Keratinocyte (primary cell): ENCODE results near the gene PLA2G2C. TPM values are rescaled to one million over a fixed set of nuclear protein-coding genes. Genes with fewer than 3 reads are reported as not detected.

Source experiments
- DNase-seq: peaks from one replicate; pipeline ENCODE4 v3.0.0-alpha.2; 2011; ENCODE audit warnings: low read depth, missing footprints, low spot score
- FAIRE-seq: peaks from 2 replicates; lab custom pipeline; 2011; peaks lifted over from hg19 to GRCh38; lab: Jason Lieb, UNC
- H2AFZ ChIP-seq: 2 replicates; pipeline ENCODE4 v1.6.0; 2012; ENCODE audit warnings: low read length, control low read depth, inconsistent platforms; ENCODE audit not compliant: control insufficient read depth
- H3K27ac ChIP-seq: 2 replicates; pipeline ENCODE4 v1.5.1; 2011; ENCODE audit warnings: low read length; ENCODE audit not compliant: control insufficient read depth, insufficient read depth
- H3K27me3 ChIP-seq: 3 replicates; pipeline ENCODE4 v1.6.0; 2011; ENCODE audit warnings: low read length; ENCODE audit not compliant: control insufficient read depth, insufficient read depth; ENCODE audit errors: extremely low read depth
- H3K36me3 ChIP-seq, 2 experiments: 2 replicates in 1 of 2; 3 replicates in 1 of 2; pipeline ENCODE4 v1.5.1; 2011; ENCODE audit warnings: low read length in 2 of 2, mild to moderate bottlenecking in 1 of 2; ENCODE audit not compliant: control insufficient read depth in 2 of 2, insufficient read depth in 2 of 2; ENCODE audit errors: extremely low read depth in 1 of 2
- H3K4me1 ChIP-seq: 3 replicates; pipeline ENCODE4 v1.5.1; 2011; ENCODE audit warnings: low read length; ENCODE audit not compliant: control insufficient read depth, insufficient read depth; ENCODE audit errors: extremely low read depth
- H3K4me2 ChIP-seq: 3 replicates; pipeline ENCODE4 v1.6.0; 2011; ENCODE audit warnings: low read depth, low read length; ENCODE audit not compliant: control insufficient read depth, insufficient read depth; ENCODE audit errors: extremely low read depth
- H3K4me3 ChIP-seq, 3 experiments: fragments of 200-600 bp in 1 of 3; sonication (generic) in 1 of 3; 2 replicates in 2 of 3; 3 replicates in 1 of 3; pipeline ENCODE4 v1.5.1; 2011 to 2016; ENCODE audit warnings: low read length in 3 of 3, mild to moderate bottlenecking in 3 of 3, control low read depth in 2 of 3, inconsistent platforms in 1 of 3, low read depth in 1 of 3, mixed read lengths in 1 of 3, mixed run types in 1 of 3, moderate library complexity in 1 of 3; ENCODE audit not compliant: control insufficient read depth in 2 of 3, insufficient read depth in 2 of 3; ENCODE audit errors: extremely low read depth in 1 of 3
- H3K79me2 ChIP-seq: 2 replicates; pipeline ENCODE4 v1.6.0; 2012; ENCODE audit warnings: low read length; ENCODE audit not compliant: control insufficient read depth, insufficient read depth
- H3K9ac ChIP-seq: 3 replicates; pipeline ENCODE4 v1.6.0; 2011; ENCODE audit warnings: low read length; ENCODE audit not compliant: control insufficient read depth, insufficient read depth; ENCODE audit errors: extremely low read depth
- H3K9me1 ChIP-seq: 3 replicates; pipeline ENCODE4 v1.6.0; 2011; ENCODE audit warnings: low read length; ENCODE audit not compliant: control insufficient read depth, insufficient read depth; ENCODE audit errors: extremely low read depth
- H3K9me3 ChIP-seq: 2 replicates; pipeline ENCODE4 v1.5.1; 2012; ENCODE audit warnings: low read depth, low read length; ENCODE audit not compliant: control insufficient read depth
- H4K20me1 ChIP-seq: 3 replicates; pipeline ENCODE4 v1.6.0; 2011; ENCODE audit warnings: low read length; ENCODE audit not compliant: control insufficient read depth, insufficient read depth; ENCODE audit errors: extremely low read depth
- EZH2 ChIP-seq: IDR thresholded peaks from one replicate; pipeline ENCODE4 v1.6.1; 2012; ENCODE audit warnings: inconsistent platforms, mild to moderate bottlenecking, low read length, moderate library complexity
- dilution Hi-C: fragments of 300-500 bp; cut with MboI; formaldehyde crosslinking; loops from one replicate; pipeline ENCODE4 v1.7.0; 2020; ENCODE audit warnings: low sequenced_read_pairs; ENCODE audit not compliant: extremely low pct_ligation_motif_present
- polyA plus RNA-seq, 5 experiments: library from polyadenylated mRNA; depleted of rRNA in 3 of 5; stranded (reverse) in 3 of 5; stranded (forward) in 1 of 5; unstranded in 1 of 5; fragments of >200 nt; gene quantifications; 1 replicate in 1 of 5; 2 replicates in 3 of 5; 3 replicates in 1 of 5; pipeline versions ENCODE4 v1.2.1 to v1.2.3, GENCODE V29; 2011 to 2012; ENCODE audit warnings: missing spikeins in 2 of 5, low read depth in 1 of 5, low replicate concordance in 1 of 5
- TF ChIP-seq, protein P1 (sequence below), 3 experiments: IDR thresholded peaks in 1 of 3; conservative IDR thresholded peaks in 1 of 3; optimal IDR thresholded peaks in 1 of 3; 2 replicates in 2 of 3; 3 replicates in 1 of 3; pipeline versions ENCODE3 to v1.5.1; 2011; ENCODE audit warnings: low read length in 3 of 3, mild to moderate bottlenecking in 3 of 3, moderate library complexity in 2 of 3, control low read depth in 1 of 3, inconsistent platforms in 1 of 3; ENCODE audit not compliant: insufficient read depth in 2 of 3; ENCODE audit errors: extremely low read depth in 1 of 3

PLA2G2C gene
- polyA plus RNA-seq, 1 donor (not counting 4 experiments of a cell fraction or from before 2014, with no cell fraction given): not detected

DNA sequence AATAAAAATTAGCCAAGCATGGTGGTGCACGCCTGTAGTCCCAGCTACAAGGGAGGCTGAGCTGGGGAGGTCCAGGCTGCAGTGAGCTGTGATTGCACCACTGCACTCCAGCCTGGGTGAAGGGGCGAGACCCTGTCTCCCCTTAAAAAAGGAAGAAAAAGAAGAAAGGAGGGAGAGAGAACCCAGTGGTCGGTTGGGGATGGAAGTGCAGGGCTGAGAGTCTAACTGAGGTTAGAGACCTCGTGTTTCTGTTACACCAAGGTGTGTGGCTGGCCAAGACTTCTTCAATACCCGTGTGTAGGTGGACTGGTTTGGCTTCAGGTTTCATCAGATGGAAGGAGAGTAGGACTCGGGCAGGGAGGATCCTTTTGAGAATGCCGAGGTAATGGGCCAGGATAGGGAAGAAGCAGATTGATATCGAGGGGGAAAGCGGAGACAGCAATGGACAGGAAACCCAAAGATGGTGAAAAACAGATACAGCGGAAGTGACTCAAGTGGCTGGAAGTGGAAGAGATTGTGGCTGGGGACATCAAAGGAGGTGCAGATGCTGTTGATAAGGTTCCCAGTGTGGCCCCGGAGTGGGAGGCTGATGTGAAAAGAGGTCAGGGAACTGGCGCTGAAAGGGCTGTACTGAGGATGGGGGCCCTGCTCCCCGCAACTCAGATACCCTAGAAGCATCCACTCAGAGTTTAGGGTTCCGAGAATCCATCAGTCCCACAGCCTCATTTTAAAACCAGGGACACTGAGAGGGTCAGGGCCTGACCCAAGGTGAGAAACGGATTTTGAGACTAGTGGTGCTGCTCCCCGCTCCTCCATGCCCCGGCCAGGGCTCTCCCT lies 1.1 kb downstream of the PLA2G2C start:
- DNase-seq (no peak), FAIRE-seq (no peak)
- H3K36me3 ChIP-seq: no peaks in the 10 kb centered on the region
- no peak for TF ChIP-seq EZH2
- TF ChIP-seq, protein P1, sequence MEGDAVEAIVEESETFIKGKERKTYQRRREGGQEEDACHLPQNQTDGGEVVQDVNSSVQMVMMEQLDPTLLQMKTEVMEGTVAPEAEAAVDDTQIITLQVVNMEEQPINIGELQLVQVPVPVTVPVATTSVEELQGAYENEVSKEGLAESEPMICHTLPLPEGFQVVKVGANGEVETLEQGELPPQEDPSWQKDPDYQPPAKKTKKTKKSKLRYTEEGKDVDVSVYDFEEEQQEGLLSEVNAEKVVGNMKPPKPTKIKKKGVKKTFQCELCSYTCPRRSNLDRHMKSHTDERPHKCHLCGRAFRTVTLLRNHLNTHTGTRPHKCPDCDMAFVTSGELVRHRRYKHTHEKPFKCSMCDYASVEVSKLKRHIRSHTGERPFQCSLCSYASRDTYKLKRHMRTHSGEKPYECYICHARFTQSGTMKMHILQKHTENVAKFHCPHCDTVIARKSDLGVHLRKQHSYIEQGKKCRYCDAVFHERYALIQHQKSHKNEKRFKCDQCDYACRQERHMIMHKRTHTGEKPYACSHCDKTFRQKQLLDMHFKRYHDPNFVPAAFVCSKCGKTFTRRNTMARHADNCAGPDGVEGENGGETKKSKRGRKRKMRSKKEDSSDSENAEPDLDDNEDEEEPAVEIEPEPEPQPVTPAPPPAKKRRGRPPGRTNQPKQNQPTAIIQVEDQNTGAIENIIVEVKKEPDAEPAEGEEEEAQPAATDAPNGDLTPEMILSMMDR (optimal IDR thresholded peaks at IDR 0.05 in 1 of 3, IDR thresholded peaks at IDR 0.05 in 1 of 3, conservative IDR thresholded peaks at IDR 0.05 in 1 of 3; ENCODE audit: extremely low read depth in 1 of 3, insufficient read depth in 2 of 3, low read length in 3 of 3): no peak
- peaks cover 43% of the 10 kb centered on the region for H3K27me3 ChIP-seq
- no peak overlapping the region for H3K9ac ChIP-seq
- no peak overlapping the region for H3K4me2 ChIP-seq
- H2AFZ ChIP-seq: no peak overlapping the region
- peaks cover 3% of the 10 kb centered on the region for H3K4me1 ChIP-seq
- H3K79me2 ChIP-seq: no peaks in the 10 kb centered on the region
- H4K20me1 ChIP-seq: no peaks in the 10 kb centered on the region
- H3K27ac ChIP-seq: no peak overlapping the region
- no peaks in the 10 kb centered on the region for H3K9me3 ChIP-seq
- dilution Hi-C loops: no loop called here
- no peaks in the 10 kb centered on the region for H3K9me1 ChIP-seq
- H3K4me3 ChIP-seq: no peak overlapping the region

DNA sequence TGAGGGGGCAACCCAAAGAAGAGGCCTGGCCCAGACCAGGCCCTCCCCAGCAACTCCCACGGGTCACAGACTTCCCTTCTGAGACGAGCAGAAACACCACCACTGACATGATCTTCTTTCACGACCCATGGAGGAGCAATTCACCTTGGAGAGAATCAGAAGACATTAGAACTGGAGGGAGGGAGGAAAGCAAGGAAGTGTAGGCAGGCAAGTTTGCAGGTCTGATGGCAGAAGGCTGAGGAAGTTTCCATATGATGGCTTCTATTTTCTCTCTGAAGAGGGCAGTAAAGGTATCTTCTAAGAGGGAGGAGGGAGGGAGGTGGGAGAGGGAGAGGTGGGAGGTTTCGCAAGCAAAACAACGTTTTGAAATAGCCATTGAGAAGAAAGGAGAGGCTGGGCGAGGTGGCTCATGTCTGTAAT lies 1.8 kb downstream of the PLA2G2C start:
- no peak overlapping the region for H3K4me3 ChIP-seq
- DNase-seq (no peak), FAIRE-seq (no peak)
- H3K9me3 ChIP-seq: peaks cover 5% of the 10 kb centered on the region
- H3K4me2 ChIP-seq: no peak overlapping the region
- TF ChIP-seq, protein P1 (optimal IDR thresholded peaks at IDR 0.05 in 1 of 3, IDR thresholded peaks at IDR 0.05 in 1 of 3, conservative IDR thresholded peaks at IDR 0.05 in 1 of 3; ENCODE audit: extremely low read depth in 1 of 3, insufficient read depth in 2 of 3, low read length in 3 of 3): no peak
- no peak for TF ChIP-seq EZH2
- H3K27me3 ChIP-seq: peaks cover 43% of the 10 kb centered on the region
- no peak overlapping the region for H3K9ac ChIP-seq
- dilution Hi-C loops: no loop called here
- H4K20me1 ChIP-seq: no peaks in the 10 kb centered on the region
- no peaks in the 10 kb centered on the region for H3K79me2 ChIP-seq
- no peak overlapping the region for H3K27ac ChIP-seq
- H2AFZ ChIP-seq: no peak overlapping the region
- no peaks in the 10 kb centered on the region for H3K36me3 ChIP-seq
- peaks cover 3% of the 10 kb centered on the region for H3K4me1 ChIP-seq
- no peaks in the 10 kb centered on the region for H3K9me1 ChIP-seq
